Uterus (tissue), 2 donors: ENCODE results near the gene PCTP.

Experiments
- CTCF ChIP-seq, 4 experiments: fragments of 200-600 bp in 2 of 4; fragments of 450-650 bp in 2 of 4; sonication (generic) in 2 of 4; IDR thresholded peaks; one replicate each; pipeline ENCODE4 v1.5.1; 2016 to 2019; ENCODE audit warnings: antibody characterized with exemption in 4 of 4, mild to moderate bottlenecking in 2 of 4, moderate library complexity in 1 of 4
- POLR2A ChIP-seq, 2 donors: fragments of 450-650 bp; IDR thresholded peaks; one replicate each; pipeline ENCODE4 v1.6.1; 2016; ENCODE audit warnings: antibody characterized with exemption in 2 of 2, mild to moderate bottlenecking in 1 of 2, moderate library complexity in 1 of 2

GRCh38 chr17:55709984-55710383 lies 40.9 kb upstream of the PCTP start:
- TF ChIP-seq CTCF (IDR thresholded peaks at IDR 0.05) (no peak), POLR2A (IDR thresholded peaks at IDR 0.05) (no peak)
